Activated naive CD4-positive, alpha-beta T cell treated with Interleukin-2 at 50 U/mL for 16 hours (primary cell): ENCODE results near the gene LDLRAD4.
"Not testable (repeated sequence)": the region's sequence is repeated elsewhere in the genome, so short reads cannot be mapped to it uniquely, and the experiment has no call there.

Experiments used
- DNase-seq: peaks from one replicate; pipeline ENCODE4 v3.0.0-alpha.2; 2020

Gene LDLRAD4

GRCh38 chr18:13480571-13481255 lies 262.2 kb downstream of the LDLRAD4 start:
- no peak for DNase-seq

- DNase-seq, result no peak
Measured at GRCh38 chr18:13481331-13481730, 262.8 kb downstream of the LDLRAD4 start.

- DNase-seq, result no peak
Measured at GRCh38 chr18:13481820-13482617, 263.5 kb downstream of the LDLRAD4 start.

- DNase-seq, result no peak
Measured at GRCh38 chr18:13482618-13482945, 264.0 kb downstream of the LDLRAD4 start.

GRCh38 chr18:13483316-13484270 lies 265.0 kb downstream of the LDLRAD4 start:
- no peak for DNase-seq

- no peak for DNase-seq
Measured at GRCh38 chr18:13485182-13485581, 266.6 kb downstream of the LDLRAD4 start.

GRCh38 chr18:13485604-13486003 lies 267.0 kb downstream of the LDLRAD4 start:
- no peak for DNase-seq

GRCh38 chr18:13486284-13486683 lies 267.7 kb downstream of the LDLRAD4 start:
- DNase-seq, result no peak

GRCh38 chr18:13486686-13487085 lies 268.1 kb downstream of the LDLRAD4 start:
- DNase-seq, result no peak

GRCh38 chr18:13487237-13487636 lies 268.7 kb downstream of the LDLRAD4 start:
- no peak for DNase-seq

- no peak for DNase-seq
Measured at GRCh38 chr18:13488281-13488929, 269.8 kb downstream of the LDLRAD4 start.

GRCh38 chr18:13489303-13489702 lies 270.7 kb downstream of the LDLRAD4 start:
- DNase-seq, result not testable (repeated sequence)

- no peak for DNase-seq
Measured at GRCh38 chr18:13491138-13491537, 272.6 kb downstream of the LDLRAD4 start.

GRCh38 chr18:13492314-13492713 lies 273.8 kb downstream of the LDLRAD4 start:
- DNase-seq, result no peak

- no peak for DNase-seq
Measured at GRCh38 chr18:13493079-13493478, 274.5 kb downstream of the LDLRAD4 start.

GRCh38 chr18:13493725-13494124 lies 275.2 kb downstream of the LDLRAD4 start:
- DNase-seq, result no peak

GRCh38 chr18:13494871-13495445 lies 276.4 kb downstream of the LDLRAD4 start:
- no peak for DNase-seq

- no peak for DNase-seq
Measured at GRCh38 chr18:13495961-13496360, 277.4 kb downstream of the LDLRAD4 start.

GRCh38 chr18:13496691-13497281 lies 278.2 kb downstream of the LDLRAD4 start:
- no peak for DNase-seq

GRCh38 chr18:13499803-13500202 lies 281.2 kb downstream of the LDLRAD4 start:
- no peak for DNase-seq

- DNase-seq, result no peak
Measured at GRCh38 chr18:13500227-13500865, 281.8 kb downstream of the LDLRAD4 start.
